ENCODE results near the gene PNMA6E.
A peak's percentile ranks its signal among the peaks of the same experiment; 100 is the strongest.

Gene PNMA6E

DNA sequence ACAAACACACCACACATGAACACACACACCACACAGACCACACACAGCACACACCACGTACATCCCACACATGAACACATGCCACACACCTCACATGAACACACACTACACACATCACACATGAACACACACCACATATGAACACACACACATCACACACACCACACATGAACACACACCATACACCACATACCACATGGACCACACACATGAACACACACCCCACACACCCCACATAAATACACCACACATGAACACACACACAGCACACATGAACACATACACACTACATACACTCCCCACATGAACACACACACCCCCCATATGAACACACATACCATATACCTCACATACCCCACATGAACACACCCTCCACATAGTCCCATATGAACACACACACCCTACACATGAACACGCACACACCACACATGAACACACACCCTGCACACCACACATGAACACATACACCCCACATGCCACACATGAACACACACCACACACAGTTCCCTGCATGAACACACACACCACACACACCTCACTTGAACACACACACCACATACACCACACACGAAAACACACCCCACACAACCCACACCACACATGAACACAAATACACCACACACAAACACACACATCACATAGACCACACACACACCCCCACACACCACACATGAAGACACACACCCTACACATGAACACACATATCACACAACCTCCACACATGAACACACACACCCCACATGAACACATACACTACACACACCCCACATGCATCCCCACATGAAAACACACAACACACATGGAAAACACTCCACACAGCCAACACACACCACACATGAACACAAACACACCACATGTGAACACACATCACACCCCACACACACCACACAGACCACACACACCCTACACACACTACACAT, 18.3 kb downstream of the PNMA6E start:
- no peak for DNase-seq

DNA sequence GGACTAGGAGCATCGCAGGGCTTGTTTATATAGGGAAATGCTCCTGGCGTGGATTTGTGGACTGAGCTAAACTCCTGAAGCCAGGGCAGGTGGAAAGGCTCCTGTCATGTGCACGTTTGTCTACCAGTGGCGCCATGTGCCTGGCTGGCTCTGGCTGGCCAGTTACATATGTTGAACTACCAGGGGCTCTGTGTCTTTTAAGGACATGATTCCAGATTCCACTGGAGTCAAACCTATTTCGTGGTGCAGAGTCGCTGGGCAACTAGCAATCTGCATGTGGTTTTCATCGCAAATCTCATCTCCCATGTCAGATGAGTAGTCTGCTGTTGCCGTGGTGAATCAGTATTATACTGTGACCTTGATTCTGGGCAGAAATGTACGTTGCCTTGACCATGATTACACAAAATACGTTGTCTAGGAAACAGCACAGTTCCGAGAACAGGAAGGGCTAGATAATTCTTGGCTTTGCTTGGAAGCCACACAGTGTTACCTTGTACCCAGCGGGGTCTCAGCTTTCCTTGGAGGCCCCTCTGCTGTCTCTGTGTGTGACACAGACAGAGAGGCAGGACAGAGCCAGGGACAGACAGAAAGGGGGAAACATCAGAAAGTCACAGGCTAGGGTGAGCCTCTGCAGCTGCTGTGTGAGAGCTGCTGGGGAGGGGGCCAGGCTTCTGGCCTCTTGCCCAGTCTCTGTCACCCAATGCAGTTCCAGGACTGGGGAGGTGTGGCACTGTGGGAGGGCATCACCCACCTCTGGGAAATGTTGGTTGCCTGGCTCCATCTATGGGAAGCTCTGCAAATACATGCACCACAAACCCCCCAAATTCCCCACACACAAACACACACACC, 19.2 kb downstream of the PNMA6E start:
- peak; percentile 89 for DNase-seq

DNA sequence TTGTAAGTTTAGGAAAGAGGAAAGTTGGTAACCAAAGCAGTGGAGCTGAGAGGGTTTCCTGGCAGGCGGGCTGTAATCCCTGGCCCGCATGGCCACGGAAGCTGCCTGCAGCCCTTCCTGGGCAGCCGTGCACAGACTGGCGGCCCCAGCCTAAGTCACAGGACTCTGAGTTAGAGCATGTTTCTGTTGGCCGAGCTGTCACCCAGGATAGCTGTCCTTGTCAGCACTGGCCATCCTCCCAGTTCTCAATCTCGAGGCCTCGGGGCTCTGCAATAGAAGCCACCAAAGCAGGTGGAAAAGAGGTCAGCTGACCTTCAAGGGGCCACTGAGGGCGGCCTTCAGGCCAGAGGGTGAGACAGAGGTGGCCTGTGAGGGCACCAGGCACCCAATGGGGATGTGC, 20.5 kb downstream of the PNMA6E start:
- DNase-seq: no peak

DNA sequence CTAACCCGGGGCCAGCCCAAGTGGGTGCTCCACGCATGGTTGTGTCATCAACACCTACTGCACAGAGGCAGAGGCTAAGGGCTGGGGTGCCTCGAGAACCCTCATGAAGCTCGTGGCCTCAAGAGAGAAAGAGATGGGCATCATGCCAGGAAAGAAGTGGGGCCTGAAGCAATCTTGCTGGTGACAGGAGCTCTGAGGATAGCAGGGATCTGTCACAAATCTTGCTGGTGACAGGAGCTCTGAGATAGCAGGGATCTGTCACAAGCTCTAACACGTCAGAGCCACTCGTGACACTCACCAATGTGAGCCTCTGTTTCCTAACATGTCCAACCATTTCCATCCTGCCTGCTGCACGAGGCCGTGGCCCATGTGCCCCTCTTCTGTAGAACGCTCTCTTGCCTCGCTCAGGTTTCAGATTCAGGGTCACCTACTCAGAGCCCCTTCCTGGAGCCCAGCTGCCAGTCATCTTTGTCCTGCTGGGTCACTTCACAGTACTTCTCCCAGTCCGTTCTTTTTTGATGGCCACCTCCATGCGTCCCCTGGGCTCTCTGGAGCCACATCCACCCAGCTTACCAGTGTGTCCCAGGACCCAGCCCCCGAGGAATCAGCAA, 21.1 kb downstream of the PNMA6E start:
- DNase-seq: peak; percentile 44

DNA sequence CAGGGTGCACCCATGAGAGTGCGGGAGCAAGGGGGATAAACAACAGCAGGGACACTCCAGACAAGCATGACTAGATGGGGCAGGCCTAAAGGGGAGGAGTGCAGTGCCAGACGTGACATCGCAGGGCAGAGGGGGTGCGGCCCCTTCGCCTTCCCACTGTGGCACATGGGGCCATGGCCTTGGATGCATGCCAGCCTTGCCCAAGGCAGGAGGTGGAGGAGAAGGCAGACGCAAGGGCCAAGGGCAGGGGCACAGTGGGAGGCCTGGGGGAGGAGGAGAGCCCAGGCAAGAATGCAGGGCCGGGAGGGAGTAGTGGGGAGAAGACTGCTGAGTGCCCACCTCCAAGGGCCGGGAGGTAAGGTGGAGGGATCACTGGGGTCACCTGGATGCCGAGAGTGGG, 21.6 kb downstream of the PNMA6E start:
- peak; percentile 3 for DNase-seq

DNA sequence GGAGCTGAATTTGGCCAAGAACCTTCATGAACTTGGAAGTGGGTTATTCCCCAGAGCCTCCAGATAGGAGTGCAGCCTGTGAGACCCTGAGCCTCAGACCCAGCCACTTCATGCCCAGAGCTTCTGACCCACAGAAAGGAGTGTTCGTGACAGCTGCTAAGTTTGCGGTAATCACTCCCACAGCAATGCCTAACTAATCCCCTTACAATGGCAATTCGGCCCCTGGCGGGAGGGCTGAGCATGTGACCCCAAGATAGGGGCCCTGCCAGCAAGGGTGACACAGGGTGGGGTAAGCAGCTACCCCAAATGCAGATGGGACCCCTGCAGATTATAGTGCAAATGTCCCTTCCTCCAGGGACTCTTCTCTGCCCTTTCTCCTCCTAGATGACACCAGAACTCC, 22.5 kb downstream of the PNMA6E start:
- DNase-seq: no peak

DNA sequence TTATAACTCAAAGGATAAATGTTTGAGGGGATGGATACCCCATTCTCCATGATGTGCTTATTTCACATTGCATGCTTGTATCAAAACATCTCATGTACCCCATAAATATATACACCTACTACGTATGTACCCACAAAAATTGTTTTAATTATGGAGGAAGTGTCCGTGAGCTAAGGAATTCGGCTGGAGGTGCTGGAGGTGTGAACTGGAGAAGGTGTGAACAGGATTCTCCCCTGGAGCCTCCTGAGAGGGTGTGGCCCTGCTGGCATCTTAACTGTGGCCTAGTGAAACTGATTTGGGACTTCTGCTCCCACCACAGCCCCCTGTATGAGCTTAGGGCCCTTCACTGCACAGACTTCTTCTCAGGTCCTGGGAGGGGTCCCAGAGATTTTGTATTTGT, 23.4 kb downstream of the PNMA6E start:
- DNase-seq: no peak

DNA sequence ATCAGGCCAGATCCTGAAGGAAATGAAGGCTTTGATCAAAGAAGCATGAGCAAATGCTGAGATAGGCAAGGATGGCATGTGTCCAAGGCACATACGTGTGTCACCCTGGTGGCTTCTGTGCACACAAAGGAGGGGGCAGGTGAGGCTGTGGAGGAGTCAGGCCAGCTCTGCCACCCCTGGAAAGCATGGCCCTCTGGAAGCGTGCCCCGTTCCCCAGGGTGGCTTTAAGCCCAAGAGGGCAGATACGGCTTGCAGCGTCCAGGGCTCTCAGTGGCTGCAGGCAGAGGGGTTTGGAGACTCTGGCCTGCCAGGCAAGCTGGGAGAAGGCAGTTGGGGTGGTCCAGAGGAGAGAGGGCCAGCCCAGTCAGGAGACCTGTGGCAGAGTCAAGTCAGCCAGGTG, 25.6 kb downstream of the PNMA6E start:
- no peak for DNase-seq

DNA sequence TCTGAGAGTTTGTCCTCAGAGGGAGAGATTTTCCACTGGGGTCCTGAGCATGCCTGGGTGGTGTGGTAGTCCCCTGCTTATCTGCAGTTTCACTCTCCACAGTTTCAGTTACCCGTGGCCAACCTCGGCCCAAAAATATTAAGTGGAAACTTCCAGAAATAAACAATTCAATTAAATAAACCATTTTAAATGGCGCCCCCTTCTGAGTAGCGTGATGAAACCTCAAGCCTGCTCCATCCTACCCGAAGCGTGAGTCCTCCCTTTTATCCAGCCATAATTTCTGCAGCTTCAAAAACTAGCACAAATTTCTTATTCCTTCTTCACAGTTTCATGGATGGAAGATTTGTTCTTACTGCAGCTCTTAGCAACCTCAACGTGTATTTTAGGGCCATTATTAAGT, 26.7 kb downstream of the PNMA6E start:
- DNase-seq: no peak

DNA sequence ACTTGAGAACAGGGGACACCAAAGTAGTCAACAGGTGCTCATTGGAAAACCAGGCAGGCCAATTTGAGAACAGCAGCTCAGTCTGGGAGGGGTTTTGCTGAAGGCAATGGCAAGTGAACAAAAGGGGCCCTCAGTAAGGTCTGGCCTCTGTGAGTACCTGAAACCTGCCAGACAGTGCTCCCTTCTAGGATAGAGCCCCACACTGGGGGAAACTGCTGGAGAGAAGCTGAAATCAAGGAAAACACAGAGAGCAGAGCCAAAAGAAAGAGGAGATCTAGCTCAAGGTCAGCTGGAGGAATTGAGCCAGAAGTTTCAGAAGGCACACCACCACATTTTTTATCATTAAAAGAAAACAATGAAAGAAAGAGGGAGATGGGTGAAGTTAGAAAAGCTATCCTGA, 28.2 kb downstream of the PNMA6E start:
- DNase-seq: peak; percentile 16

DNA sequence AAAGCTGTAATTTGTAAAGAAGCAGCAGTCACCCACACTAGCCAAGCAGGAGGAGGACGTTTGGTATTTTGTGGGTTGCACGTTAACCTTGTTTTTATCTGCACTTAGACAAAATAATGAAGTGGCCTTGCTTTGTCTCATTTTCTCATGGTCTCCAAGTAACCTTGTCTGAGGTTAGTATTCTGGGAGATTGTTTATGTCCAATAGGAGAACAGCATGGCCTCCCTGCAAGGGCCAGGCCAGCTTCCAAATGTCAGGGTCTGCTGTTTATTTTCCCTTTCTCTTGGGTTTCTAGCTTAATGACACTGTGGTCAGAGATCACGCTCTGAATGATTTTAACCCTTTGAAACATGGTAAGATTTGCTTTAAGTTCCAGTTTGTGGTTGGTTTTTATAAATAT, 29.9 kb downstream of the PNMA6E start:
- DNase-seq: no peak

DNA sequence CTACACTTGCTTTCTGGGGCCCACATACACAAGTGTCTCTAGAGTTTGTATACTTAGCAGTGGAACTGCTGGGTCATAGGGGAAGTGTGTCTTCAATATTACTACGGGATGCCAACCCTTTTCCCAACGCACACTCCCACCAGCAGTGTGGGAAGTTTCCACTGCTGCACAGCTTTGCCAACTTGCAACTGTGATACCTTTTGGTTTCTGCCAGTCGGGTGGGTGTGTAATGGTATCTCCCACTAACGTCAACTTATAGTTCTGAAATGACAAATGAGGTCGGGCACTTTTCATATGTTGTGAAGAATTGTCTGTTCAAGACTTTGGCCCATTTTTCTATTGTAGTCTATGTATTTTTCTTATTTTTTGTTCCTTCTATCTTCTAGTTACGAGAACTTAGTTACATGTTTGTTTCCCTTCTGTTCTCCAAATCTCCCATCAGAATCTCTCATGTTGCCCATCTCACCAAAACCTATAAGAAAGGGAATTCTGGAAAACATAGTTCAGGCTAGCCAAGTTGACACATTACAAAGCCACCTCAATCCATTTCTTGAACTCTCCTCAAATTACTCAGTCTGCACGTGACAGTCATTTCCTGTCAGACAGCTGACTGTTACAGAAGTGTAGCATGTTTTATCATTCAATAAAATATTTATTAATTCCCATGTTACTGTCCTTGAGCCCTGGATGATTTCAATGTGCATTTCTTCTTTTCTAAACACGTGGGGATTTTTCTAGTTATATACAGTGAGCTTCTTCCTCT, 30.7 kb downstream of the PNMA6E start:
- DNase-seq: no peak

DNA sequence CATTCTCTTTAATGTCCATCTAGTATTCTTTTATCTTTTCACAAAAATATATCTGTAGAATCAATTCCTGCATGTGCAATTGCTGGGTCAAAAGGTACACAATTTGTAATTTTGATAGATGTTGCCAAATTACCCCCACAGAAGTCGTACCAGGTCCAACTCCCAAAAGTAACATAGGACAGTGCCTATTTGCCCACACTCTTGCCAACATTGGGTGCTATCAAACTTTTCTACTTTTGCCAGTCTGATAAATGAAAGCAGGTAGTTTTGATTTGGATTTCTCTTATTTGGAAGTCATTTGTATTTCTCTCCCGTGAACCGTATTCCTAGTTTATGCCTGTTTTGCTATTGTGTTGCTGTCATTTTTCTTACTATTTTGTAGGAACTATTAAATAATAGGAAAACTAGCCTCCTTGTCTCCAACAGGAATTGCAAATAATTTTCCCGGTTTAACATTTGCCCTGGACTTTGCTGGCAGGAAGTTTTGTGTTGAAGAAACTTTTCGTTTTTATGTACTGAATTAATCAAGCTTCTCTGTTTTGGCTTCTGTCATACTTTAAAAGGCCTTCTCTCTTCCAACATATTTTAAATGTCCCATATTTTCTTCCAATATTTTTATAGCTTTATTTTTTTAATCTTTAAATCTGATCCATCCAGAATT, 34.1 kb downstream of the PNMA6E start:
- DNase-seq: no peak

DNA sequence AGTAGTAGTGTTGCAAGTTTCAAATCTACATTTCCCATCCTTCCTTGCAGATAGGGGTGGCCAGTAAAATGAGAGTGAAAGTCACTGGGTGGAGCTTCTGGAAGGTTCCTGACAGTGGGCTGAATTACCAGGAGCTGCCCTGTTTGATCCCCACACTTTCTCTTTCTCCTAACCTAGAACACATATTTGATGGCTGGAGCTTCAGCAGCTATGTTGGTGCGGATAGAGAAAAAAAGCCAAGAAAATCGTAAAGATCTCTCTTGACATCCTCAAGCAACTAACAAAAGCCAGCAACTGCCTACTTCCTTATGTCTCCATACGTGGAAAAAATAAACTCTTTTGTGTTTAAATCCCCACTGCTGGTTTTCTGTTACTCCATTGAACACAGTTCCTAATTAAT, 35.0 kb downstream of the PNMA6E start:
- no peak for DNase-seq

DNA sequence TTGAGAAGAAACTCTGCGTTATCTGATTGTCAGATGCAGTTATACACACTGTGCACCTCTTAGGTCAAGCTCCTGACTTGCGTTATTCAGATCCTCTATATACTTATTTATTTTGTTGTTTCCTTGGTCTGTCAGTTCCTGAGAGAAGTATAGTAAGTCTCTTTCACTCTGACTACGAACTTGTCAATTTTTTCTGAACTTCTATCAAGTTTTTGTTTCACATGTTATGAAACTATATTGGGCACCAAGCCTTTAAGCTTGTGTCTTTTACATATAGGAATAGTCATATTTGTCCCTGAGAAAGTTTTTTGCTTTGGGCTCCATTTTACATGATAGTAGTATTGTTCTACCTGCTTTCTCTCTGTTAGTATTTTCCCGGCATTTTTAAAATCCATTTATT, 35.5 kb downstream of the PNMA6E start:
- DNase-seq: no peak

DNA sequence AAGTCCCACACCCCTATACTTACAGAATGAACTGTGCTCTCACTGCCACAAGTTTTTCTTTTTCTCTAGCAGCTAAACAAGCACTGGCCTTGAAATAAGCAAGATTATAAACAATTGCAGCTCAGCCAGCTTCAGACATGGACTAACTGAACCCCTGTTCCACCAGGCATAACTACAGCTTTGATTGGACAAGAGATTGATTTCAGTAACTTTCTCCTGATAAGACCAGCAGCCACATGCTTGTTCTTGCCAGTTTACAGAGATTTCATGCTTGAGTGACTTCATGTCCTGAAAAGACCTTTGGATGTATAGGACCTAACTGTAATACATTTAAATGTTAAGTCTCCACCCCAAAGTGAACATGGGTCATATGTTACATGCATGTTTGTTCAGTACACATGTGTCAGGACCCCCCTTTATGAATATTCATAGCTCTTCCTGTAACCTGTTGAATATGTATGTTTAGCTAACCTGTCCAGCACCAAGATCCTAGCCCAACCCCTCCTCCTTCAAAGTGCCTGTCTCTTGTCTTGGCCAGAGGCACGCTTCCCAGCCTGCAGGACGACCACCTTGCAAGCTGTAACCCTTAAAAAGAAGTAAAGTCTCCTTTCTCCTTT, 39.3 kb downstream of the PNMA6E start:
- no peak for DNase-seq

DNA sequence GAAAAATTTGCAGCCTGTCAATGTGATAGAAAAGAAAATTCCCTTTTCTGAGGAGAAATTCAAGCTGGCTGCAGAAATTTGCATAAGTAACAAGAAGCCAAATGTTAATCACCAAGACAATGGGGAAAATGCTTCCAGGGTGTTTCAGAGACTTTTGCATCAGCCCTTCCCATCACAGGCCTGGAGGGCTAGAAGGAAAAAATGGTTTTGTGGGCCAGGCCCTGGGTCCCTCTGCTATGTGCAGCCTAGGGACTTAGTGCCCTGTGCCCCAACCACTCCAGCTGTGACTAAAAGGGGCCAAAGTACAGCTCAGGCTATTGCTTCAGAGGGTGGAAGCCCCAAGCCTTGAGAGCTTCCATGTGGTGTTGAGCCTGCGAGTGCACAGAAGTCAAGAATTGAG, 43.3 kb downstream of the PNMA6E start:
- no peak for DNase-seq

DNA sequence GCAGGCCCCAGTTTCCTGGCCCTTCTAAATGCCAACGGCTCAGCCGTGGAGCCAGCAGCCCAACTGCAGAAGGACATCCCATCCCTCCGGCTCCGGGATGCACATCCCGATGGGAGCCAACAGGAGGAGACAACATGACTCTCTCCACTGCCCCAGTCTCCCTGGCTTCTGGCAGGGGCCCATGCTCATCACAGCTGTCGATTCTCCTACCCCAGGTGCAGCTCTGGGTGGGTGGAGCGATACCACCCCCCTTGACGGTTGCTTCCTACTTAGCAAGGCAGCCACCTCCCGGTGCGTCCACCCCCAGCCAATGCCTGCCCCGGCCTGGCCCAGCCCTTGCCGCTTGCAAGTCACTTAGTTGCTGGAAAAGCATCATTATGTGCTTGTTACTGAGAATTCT, 47.7 kb downstream of the PNMA6E start:
- peak; percentile 27 for DNase-seq

DNA sequence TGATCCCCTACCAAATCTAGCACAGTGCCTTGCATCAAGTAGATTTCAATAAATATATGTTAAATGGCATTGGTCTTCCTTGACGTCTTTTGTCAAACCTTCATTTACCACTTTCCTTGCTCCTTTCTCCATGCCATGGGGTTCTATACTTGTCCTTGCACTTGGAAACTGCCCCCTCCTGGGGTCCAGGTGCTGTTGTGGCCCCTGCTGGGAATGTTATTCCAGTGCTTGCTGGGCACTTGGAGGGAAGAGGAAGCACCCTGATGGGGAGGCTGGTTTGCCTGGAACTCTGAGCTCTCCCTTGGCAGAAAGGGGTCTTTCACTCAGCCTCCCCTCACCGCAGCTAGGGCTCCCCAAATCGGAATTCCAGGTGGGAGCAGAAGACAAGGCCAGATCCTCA, 48.3 kb downstream of the PNMA6E start:
- no peak for DNase-seq

DNA sequence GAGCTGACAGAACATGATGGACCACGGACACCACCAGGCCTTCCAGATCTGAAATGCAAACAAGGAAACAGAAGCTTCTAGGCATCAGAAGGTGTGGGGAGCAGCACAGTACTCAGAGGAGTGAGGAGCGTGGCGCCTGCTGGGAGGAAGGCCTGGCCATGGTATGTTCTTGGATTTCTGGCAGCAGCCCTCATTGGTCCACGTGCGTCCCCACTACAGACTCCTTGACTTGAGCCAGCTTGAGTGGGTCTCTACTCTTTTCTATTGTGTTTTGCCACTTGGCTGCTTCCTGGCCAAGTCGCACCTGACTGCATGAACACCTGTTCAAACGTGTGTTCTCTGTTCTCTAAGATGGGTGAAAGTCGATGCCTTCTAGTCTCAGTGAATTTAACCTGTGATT, 49.2 kb downstream of the PNMA6E start:
- DNase-seq: peak; percentile 44

DNA sequence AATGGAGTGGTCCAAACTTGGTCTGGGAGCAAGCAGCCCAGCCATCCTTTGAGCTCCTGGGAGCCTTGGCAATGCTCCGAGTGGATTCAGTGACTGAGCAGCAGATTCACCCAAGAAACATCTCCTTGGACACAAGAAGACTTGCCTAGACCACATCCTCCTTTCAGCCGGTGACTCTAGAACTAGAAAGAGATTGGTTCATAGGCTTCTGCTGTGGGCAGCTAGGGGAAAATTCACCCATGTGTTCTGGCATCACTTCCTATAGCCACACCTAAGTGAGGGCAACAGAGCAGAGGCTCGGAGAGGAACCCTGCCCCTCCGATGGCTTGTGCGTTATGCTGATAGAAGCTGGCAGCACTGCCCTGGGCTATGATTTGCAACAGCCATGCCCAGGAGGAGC, 51.2 kb downstream of the PNMA6E start:
- no peak for DNase-seq

DNA sequence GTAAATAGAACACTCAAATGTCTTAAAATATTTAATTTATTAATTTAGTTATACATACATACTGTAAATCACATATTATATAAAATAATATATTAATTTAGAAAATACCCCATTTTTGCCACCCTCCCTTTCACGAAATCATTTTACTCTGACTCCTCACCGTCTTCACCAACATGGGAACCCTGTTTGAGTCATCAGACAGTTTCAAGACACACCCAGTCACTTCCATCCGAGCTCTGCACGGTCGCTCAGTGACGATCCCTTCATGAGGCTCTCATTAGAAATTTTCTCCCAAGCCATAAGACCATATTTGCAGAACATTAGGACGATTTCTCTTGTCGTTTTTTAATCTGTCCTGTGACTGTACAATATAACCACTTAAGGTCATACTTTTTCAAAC, 52.7 kb downstream of the PNMA6E start:
- no peak for DNase-seq
